HG02759 (cell line): ENCODE data around the gene ZNF45.
"Not testable (repeated sequence)": the region's sequence is repeated elsewhere in the genome, so short reads cannot be mapped to it uniquely, and the experiment has no call there.

Experiments
- ATAC-seq: cut with Tn5 transposase; IDR thresholded peaks from one replicate; pipeline ENCODE4 v1.9.1; 2021; ENCODE audit warnings: mild to moderate bottlenecking, moderate library complexity; ENCODE audit not compliant: unreplicated experiment

ZNF45 gene

DNA sequence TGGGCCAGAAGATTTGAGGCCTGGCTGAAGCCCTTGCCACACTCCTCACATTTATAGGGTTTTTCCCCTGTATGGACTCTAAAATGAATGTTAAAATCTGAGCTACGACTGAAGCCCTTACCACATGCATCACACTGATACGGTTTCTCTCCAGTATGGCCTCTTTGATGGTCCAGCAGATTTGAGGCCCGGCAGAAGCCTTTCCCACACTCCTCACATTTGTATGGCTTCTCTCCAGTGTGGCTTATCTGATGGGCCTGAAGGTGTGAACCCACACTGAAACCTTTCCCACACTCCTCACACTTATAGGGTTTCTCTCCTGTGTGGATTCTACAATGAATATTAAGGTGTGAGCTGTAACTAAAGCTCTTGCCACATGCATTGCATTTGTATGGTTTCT, 21.0 kb downstream of the ZNF45 start:
- no peak for ATAC-seq

DNA sequence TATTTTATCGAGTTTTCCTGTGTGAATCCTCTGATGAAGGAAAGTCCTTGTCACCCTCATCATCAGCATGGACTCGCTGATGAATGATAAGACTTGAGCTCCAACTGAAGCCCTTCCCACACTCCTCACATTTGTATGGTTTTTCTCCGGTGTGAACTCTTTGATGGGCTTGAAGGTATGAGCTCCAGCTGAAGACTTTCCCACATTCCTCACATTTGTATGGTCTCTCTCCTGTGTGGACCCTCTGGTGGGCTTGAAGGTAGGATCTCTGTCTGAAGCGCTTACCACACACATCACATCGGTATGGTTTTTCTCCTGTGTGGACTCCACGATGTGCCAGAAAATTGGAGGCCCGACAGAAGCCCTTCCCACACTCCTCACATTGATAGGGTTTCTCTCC, 21.7 kb downstream of the ZNF45 start:
- no peak for ATAC-seq

DNA sequence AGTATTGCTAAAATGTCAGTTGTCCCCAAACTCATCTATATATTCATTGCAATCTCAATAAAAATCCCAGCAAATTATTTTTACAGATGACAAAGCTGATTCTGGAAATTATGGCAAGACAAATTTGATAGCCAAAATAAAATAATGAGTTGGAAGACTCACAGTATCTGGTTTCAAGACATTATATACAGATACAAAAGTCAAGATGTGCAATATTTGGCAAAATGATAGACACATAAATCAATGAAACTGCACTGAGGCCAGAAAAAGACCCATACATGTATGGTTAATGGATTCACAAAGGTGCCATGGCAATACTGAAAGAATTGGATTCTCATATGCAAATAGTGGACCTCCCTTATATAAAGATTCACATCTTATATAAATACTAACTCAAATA, 24.2 kb downstream of the ZNF45 start:
- no peak for ATAC-seq

DNA sequence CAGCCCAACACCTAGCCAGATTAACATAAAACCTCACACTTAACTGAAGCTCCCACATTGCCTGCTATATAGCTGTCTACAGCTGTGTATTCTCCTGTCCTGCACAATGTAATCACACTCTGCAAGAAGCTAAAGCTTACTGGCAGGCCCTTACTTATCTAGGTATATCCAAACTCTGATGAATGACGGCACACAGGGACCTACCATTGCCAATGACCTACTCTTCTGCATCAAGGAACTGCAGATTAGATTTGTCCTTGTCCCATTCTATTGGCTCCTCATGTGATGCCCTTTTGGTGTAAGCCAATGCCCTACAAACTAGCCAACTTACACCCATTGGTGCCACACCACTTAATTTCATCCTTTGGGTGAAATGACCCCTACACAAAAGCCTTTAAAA, 26.4 kb downstream of the ZNF45 start:
- no peak for ATAC-seq

DNA sequence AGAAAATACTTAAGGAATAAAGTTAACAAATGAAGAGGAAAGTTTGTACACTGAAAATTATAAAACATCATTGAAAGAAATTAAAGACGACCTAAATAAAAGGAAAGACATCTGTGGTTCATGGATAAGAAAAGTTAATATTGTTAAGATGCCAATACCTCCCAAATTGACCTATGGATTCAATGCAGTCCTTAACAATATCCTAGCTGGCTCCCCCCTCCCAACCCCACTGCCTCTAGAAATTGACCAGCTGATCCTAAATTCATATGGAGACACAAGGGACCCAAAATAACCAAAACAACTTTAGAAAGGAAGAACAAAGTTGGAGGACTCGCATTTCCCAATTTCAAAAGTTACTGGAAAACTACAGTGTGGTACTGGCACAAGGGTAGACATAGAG, 28.3 kb downstream of the ZNF45 start:
- ATAC-seq, result no peak

DNA sequence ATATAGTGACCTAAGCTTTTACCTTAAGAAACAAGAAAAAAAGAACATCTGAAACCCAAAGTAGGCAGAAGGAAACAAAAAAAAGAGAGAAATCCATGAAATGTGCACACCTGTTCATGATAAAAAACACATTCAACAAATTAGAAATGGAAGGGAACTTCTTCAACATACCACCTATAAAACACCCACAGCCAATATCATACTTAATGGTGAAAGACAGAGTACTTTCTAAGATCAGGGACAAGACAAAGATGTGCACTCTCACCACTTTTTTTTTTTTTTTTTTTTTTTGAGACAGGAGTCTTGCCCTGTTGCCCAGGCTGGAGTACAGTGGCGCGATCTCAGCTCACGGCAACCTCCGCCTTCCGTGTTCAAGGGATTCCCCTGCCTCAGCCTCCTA, 29.2 kb downstream of the ZNF45 start:
- no peak for ATAC-seq

DNA sequence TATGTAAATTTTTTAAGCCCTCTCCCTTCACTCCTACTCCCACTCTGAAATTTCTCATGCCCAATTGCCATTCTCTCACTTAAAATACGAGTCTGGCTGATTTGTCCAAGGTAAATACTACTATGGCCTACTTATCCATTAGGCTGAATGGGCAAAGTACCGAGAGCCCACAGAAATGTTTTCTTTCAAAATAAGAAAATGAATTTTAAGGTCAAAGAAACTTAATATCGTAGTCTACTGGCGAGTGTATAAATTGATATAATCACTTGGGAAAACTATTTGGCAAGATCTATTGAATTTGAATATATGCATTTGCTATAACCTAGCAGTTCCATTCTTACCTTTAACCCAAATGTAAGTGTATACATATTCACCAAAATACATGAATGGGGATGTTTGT, 32.7 kb downstream of the ZNF45 start:
- ATAC-seq, result no peak

DNA sequence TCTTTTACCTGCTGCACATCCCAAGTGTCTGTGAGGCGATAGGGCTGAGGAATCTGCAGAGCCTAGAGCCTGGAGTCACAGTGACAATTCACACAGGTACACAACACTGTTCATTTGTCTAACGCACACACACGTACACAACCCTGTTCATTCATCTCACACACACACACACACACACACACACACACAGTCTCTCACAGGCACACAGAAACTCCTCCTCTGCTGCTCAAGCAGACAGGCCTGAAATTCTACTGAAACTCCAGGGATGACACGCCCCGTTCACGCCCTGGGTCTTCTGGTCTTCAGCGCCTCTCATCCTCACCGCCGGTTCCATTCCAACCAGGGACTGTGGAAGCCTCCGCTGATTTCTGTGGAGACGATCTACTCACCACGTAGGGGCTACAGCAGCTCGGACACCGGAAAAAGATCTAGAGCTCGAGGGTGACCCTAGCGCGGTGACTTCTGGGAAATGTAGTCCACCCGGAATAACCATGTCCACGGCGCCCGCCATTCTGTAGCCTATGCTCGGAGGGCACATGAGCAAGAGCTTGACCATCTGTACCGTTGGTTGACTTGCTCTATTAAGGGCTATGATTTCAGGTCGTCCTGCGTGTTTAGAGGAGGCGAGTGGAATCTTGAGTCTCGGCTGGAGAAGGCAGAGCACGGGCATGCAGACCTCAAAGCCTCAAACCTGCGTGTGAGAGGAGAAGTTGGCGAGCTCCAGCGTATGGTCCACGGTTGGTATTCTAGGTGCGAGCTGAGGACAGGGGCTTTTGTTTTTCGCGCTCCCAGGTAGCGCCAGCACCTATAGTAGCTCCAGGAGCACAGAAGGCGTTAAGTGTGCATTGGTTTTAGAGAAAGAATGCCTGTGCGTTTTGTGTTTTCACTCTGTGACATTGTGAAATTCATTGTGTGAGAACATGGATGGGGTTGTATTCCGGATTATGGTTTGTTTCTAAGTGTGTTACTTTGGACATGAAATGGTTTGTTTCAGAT, 33.4 kb downstream of the ZNF45 start:
- peak; percentile 71 for ATAC-seq

DNA sequence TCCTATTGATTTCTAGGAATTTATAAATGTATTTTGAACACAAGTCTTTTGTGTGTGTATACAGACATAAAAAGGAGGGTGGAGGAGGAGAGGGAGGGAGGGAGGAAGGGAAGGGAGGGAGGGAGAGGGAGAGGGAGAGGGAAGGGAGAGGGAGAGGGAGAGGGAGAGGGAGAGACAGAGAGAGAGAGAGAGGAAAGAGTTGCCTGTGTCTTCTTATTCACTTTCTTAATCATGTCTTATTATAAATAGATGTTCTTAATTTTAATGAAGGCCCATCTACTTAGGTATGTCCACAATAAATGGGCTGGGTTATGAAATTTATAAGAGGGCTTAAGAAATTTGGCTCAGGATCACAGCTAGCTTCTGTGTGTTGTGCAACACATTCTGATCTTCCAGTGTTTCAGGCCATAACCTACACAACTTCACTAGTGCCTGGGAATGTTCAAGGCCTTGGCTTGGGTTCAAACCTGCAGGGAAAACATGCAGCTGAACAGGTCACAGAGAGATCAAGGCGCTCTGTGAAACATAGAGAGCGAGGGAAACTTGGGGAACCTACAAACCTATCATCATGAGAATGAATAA, 39.3 kb downstream of the ZNF45 start:
- ATAC-seq, result no peak

DNA sequence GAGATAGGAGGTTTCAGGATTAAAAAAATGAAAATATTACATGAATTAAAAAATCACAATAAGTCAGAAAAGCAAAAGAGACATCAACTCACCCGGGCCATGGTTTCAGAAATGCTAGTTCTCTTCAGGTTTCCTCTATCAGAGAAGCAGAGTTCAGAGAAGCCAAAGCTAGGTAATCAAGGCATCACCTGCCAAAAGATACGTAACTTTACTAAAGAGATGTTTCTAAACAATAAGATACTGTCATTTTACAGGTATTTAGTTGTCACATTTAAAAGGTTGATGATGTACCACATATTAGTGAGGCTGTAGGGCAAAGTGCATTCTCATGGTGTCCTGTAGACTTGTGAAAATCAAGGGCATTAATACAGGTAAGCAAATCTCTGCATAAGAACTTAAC, 51.2 kb downstream of the ZNF45 start, which contains the start of gene ZNF404:
TSS of gene ZNF404 (minus strand) at position 101 of the 400 bp plus-strand sequence.
- ATAC-seq, result no peak

DNA sequence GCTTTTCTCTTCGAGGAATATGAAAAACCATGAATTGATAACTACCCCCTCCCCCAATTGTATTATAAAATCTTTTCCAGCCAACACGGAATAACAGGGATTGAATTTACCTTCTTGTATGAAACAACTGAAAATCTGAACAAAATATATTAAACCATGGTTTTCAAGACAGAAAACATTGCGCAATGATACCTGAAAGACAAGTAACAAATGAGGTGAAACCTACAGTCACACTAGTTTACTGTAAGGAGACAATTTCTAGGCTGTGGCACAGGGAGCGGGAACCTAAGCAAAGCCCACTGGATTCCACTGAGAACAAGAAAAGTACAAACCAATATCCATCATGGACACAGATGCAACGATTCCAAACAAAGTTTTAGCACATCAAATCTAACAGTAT, 54.6 kb downstream of the ZNF45 start:
- ATAC-seq, result no peak

DNA sequence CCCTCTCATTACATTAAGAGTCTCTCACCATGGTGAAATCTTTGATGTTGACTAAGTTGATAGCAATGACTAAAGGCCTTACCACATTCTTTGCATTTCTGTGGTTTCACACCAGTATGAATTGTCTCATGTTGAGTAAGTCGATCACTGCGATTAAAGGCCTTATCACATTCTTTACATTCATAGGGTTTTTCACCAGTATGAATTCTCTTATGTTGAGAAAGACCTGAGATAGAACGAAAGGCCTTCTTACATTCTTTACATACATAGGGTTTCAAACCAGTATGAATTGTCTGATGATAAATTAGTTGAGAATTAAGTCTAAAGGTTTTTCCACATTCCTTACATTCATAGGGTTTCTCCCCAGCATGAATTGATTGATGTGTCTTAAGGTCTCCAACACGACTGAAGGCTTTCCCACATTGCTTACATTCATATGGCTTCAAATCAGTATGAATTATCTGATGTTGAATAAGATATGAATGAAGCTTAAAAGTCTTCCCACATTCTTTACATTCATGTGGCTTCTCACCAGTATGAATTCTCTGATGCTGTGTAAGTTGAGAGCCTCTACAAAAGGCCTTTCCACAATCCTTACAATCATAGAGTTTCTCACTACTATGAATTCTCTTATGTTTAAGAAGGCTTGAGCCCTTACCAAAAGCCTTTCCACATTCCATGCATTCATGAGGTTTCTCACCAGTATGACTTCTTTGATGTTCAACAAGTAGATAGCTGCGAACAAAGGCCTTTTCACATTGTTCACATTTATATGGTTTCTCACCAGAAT, 62.3 kb downstream of the ZNF45 start:
- ATAC-seq, result no peak

DNA sequence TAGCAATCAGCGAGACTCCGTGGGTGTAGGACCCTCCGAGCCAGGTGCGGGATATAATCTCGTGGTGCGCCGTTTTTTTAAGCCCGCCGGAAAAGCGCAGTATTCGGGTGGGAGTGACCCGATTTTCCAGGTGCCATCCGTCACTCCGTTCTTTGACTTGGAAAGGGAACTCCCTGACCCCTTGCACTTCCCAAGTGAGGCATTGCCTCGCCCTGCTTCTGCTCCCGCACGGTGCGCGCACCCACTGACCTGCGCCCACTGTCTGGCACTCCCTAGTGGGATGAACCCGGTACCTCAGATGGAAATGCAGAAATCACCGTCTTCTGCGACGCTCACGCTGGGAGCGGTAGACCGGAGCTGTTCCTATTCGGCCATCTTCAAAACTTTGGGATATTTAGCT, 68.2 kb downstream of the ZNF45 start:
- not testable (repeated sequence) for ATAC-seq
